ENCODE measurements around the gene UBA3.
A peak's percentile ranks its signal among the peaks of the same experiment; 100 is the strongest.

Gene UBA3

DNA sequence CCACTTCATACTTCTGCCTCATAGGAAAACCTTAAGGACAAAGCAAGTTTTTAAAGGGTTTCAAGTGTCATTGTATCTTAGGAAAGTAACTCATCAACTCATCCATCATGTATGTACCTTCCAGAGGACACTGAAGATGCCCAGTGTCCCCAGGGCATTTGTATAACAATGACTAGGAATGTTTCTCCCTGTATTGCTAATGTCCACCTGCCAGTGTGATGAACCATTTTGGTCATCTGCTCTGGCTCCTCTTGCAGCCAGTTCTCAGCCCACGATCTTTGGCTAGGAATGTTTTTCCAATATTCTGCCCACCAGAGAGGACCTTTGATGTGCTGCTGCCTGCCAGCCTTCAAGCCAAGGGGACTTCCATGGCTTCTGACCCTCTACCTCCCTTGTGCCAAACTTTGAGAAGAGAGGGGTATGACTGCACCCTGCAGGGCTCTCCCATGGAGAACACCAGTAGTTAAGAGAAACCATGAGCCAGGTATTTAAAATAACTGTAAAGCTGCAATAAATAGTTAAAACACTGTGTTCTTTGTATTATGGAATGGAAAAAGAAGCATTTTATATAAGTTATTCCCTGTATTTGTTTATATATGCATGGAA lies 30.9 kb upstream of the UBA3 start:
- H3K4me3 Mint-ChIP-seq = no peak overlapping the region
- no peaks in the 10 kb centered on the region for H3K27me3 Mint-ChIP-seq

DNA sequence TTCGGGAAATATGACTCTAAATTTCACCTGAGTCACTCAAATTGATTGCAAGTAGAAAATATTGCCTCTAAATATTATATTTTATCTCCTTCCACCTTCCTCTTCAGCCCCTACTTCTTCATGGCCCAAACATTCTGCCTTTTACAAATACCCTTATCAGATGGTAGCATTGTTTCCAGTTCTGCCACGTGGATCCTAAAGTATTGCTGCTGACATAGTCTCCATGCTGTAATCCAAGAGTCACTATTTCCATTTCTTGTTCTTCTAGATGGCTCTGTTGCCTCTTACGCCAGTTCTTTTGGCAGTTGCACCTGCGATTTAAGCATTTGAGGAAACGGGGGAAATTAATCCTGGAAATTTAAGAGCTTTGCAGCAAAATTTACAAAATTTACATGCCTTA lies 28.6 kb upstream of the UBA3 start:
- Mint-ChIP-seq H3K27me3 (no peaks in the 10 kb centered on the region), H3K4me3 (no peak overlapping the region), H3K9me3 (no peaks in the 10 kb centered on the region), H3K36me3 (peaks cover 15% of the 10 kb centered on the region), H3K27ac (no peak overlapping the region), H3K4me1 (peaks cover 13% of the 10 kb centered on the region)
- no peak for ATAC-seq

More for the DNA sequence above, 30.9 kb upstream of the UBA3 start:
- ATAC-seq = no peak
- Mint-ChIP-seq H3K36me3 (peaks cover 1% of the 10 kb centered on the region), H3K27ac (peak overlapping the region; percentile 35), H3K9me3 (no peaks in the 10 kb centered on the region), H3K4me1 (peaks cover 6% of the 10 kb centered on the region)

DNA sequence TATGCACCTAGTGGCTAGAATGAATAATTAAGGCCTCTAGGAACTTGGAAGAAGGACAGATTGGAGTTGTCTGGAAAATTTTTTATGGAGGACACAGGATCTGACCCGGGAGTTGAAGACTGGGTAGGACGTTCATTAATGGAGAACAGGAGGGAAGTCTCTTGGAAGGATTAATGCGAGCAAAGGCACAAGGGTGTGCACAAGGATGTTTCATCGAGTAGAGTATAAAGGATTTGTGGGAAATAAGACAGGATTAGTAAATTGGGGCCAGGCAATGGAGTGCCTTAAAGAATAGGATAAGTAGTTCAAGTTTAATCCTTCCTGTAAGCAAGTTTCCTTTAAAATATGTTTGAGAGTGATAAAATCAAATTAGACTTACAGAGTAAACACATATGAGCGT lies 27.7 kb upstream of the UBA3 start:
- H3K27ac Mint-ChIP-seq = no peak overlapping the region
- H3K36me3 Mint-ChIP-seq = peaks cover 20% of the 10 kb centered on the region
- peaks cover 18% of the 10 kb centered on the region for H3K4me1 Mint-ChIP-seq
- no peak overlapping the region for H3K4me3 Mint-ChIP-seq
- no peak for ATAC-seq
- H3K9me3 Mint-ChIP-seq = no peaks in the 10 kb centered on the region
- H3K27me3 Mint-ChIP-seq = no peaks in the 10 kb centered on the region

DNA sequence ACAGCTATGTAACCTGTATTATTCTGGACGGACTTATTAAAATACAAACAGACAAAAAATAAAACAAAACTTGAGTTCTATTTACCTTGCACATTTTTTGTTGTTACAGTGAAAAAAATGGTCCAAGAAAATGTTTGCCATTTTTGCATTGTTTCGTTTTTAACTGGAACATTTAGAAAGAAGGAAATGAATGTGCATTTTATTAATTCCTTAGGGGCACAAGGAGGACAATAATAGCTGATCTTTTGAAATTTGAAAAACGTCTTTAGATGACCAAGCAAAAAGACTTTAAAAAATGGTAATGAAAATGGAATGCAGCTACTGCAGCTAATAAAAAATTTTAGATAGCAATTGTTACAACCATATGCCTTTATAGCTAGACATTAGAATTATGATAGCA lies 25.2 kb upstream of the UBA3 start:
- Mint-ChIP-seq H3K36me3 (peaks cover 32% of the 10 kb centered on the region), H3K4me1 (peaks cover 13% of the 10 kb centered on the region), H3K27me3 (no peaks in the 10 kb centered on the region)

DNA sequence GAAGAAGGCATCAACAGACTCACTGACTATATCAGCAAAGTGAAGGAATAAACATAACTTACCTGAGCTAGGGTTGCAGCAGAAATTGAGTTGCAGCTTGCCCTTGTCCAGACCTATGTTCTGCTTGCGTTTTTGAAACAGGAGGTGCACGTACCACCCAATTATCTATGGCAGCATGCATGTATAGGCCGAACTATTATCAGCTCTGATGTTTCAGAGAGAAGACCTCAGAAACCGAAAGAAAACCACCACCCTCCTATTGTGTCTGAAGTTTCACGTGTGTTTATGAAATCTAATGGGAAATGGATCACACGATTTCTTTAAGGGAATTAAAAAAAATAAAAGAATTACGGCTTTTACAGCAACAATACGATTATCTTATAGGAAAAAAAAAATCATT lies 24.4 kb upstream of the UBA3 start:
- no peak for ATAC-seq
- Mint-ChIP-seq H3K36me3 (peaks cover 39% of the 10 kb centered on the region), H3K27ac (no peak overlapping the region)

More for the DNA sequence above, 25.2 kb upstream of the UBA3 start:
- Mint-ChIP-seq H3K4me3 (no peak overlapping the region), H3K9me3 (no peaks in the 10 kb centered on the region), H3K27ac (peak overlapping the region; percentile 44)
- ATAC-seq = no peak

DNA sequence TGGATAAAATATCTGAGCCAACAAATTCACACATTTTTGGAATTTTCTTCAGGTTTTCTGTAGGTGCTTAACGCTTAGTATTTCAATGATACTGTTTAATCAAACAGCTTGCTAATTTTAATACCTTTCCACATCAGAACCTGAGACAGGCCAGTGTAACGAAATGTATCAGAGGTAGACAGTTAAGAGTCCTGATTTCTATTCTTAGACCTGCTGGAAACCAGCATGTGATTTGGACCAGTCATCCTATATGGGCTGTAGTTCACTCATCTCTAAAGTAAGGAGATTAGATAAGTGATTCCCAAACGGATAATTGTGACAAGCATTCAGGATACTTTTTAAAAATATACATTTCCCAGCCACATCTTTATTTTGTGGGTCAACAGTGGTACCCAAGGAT lies 23.0 kb upstream of the UBA3 start:
- Mint-ChIP-seq H3K27me3 (no peaks in the 10 kb centered on the region), H3K4me1 (peaks cover 24% of the 10 kb centered on the region), H3K27ac (no peak overlapping the region), H3K36me3 (peaks cover 42% of the 10 kb centered on the region), H3K4me3 (no peak overlapping the region), H3K9me3 (no peaks in the 10 kb centered on the region)
- ATAC-seq = no peak

More for the DNA sequence above, 24.4 kb upstream of the UBA3 start:
- peaks cover 21% of the 10 kb centered on the region for H3K4me1 Mint-ChIP-seq
- no peaks in the 10 kb centered on the region for H3K27me3 Mint-ChIP-seq
- no peaks in the 10 kb centered on the region for H3K9me3 Mint-ChIP-seq
- no peak overlapping the region for H3K4me3 Mint-ChIP-seq

DNA sequence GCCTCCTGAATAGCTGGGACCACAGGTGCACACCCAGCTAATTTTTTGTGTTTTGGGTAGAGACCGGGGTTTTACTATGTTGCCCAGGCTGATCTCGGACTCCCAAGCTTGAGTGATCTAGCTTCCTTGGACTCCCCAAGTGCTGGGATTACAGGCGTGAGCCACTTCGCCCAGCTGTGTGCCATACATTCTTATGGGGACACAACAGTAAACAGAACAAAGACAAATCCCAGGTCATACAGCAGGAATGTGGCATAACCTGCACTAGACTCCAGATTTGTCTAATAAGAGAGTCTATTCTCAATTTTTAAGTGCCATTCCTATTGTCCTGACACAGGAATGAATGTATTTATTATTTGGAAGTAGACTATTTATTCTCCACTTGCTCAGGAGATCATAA lies 22.2 kb upstream of the UBA3 start:
- Mint-ChIP-seq H3K4me3 (no peak overlapping the region), H3K27ac (no peak overlapping the region), H3K4me1 (peaks cover 30% of the 10 kb centered on the region), H3K9me3 (no peaks in the 10 kb centered on the region), H3K27me3 (no peaks in the 10 kb centered on the region), H3K36me3 (peaks cover 47% of the 10 kb centered on the region)
- ATAC-seq = no peak

DNA sequence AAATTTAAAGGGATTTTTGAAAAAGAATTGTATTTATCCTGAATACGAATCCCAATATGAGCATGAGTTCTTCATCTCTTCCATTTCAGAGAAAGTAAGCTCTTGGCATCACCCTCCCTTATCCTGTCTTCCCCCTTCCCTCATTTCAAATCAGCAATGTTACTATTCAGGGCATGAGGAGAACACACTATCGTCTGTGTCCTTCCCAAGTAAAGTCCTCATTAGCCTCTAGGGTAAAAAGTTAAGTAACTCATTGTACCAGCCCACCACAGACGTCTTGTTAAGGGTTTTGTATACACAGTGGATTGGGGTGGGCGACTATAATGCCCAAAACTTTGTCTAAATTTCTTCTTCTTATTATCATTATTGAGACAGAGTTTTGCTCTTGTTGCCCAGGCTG lies 19.4 kb upstream of the UBA3 start:
- Mint-ChIP-seq H3K27ac (no peak overlapping the region), H3K4me1 (peaks cover 51% of the 10 kb centered on the region), H3K27me3 (no peaks in the 10 kb centered on the region), H3K9me3 (no peaks in the 10 kb centered on the region), H3K36me3 (peaks cover 50% of the 10 kb centered on the region), H3K4me3 (no peak overlapping the region)
- no peak for ATAC-seq

DNA sequence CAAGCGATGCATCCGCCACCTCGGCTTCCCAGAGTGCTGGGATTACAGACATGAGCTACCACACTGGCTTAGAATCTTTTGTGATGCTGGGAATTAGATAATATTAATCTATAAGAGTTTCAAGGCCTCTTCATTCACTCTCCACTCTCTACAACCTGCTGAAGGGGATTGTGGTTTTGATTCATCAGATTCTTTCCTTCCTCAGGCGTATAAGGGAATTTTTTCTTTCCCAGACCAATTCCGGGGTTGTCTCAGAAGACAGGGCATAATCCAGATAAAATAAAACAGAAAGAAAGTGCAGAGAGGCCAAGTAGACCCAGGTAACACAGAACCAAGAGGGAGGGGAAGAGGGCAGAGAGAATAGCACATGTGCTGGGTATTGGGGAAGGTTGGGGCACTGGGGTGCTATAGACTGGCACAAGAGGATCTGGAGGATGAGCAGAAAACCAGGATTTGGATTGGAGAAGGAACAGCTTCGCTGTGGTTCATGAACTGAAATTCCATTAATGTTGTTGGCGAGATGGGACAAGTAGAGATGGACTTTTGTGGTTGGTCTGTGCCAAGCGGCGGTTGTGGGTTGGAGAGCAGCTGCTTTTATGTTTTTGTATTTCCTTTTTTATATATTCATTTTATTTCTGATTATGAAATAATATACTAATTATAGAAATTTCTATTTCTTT lies 17.4 kb upstream of the UBA3 start:
- Mint-ChIP-seq H3K9me3 (no peaks in the 10 kb centered on the region), H3K27ac (peak overlapping the region; percentile 87), H3K27me3 (no peaks in the 10 kb centered on the region), H3K36me3 (peaks cover 37% of the 10 kb centered on the region), H3K4me1 (peaks cover 55% of the 10 kb centered on the region), H3K4me3 (no peak overlapping the region)
- ATAC-seq = no peak

DNA sequence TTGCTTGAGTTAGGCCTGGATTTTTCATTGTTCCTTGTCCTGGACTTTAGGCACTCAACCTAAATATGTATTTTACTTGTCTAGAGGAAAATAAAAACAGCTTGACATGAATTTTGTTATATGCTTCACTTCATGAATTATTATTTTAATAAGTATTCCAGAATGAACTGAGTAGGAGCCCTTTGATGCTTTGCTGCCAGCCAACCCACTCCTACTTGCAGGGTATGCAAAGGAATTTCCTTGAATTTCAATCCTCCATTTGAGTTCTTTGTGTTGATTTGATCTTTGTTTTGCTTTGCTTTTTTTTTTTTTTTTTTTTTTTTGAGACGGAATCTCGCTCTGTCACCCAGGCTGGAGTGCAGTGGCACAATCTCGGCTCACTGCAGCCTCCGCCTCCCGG lies 16.1 kb upstream of the UBA3 start:
- no peaks in the 10 kb centered on the region for H3K27me3 Mint-ChIP-seq
- H3K4me1 Mint-ChIP-seq = peaks cover 67% of the 10 kb centered on the region
- H3K4me3 Mint-ChIP-seq = no peak overlapping the region
- no peaks in the 10 kb centered on the region for H3K9me3 Mint-ChIP-seq
- peaks cover 34% of the 10 kb centered on the region for H3K36me3 Mint-ChIP-seq
- H3K27ac Mint-ChIP-seq = peak overlapping the region; percentile 87
- ATAC-seq = no peak

DNA sequence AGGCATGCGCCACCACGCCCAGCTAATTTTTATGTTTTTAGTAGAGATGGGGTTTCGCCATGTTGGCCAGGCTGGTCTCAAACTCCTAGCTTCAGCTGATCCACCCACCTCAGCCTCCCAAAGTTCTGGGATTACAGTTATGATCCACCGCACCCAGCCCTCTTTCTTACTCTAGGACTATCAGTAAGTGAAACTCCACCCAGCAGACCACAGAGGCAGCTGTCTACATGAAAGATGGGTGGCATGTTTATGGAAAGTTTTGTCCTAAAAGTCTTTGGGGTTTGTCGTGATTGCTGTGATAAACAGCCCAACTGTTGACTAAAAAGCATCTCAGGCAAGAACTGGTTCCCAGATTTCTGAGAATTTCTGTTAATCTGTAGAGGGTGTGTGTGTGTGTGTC lies 15.5 kb upstream of the UBA3 start:
- no peak for ATAC-seq
- peak overlapping the region; percentile 58 for H3K4me3 Mint-ChIP-seq
- H3K4me1 Mint-ChIP-seq = peaks cover 74% of the 10 kb centered on the region
- no peaks in the 10 kb centered on the region for H3K27me3 Mint-ChIP-seq
- H3K27ac Mint-ChIP-seq = peak overlapping the region; percentile 87
- no peaks in the 10 kb centered on the region for H3K9me3 Mint-ChIP-seq
- H3K36me3 Mint-ChIP-seq = peaks cover 37% of the 10 kb centered on the region

DNA sequence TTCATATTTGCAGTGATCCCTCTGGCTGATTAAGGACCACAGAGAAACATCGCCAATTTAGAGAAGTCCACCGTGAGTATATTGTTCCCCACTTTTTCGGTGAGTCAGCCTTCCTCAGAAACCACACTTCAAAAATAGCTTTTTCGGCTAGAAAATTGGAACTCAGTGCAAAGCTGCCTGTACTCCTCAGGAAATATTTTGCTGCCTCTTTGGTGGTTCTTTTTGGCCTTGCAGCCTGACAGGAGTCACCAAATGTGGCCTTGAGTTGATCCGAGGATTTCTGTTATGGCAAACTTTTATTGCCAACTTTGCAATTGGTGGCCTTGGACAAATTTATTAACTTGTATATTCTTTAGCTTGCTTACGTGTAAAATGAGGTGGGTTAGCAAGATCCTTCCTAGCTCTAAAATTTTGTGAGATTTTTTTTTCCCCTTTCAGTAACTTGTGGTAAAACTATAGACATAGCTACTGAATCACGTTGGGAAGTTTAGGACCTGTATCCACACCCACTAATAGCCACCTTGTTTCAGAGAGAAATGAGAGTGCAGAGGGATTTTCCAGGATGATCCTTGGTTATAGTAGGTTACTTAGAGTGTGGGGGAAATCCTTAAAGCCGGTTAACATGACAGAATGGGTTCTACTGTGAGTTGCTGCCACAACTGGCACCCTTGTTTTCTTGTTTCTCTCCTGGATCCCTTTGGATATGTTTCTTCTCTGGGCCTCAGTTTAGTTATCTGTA lies 14.5 kb upstream of the UBA3 start:
- no peak for ATAC-seq
- Mint-ChIP-seq H3K4me1 (peaks cover 76% of the 10 kb centered on the region), H3K27me3 (no peaks in the 10 kb centered on the region), H3K27ac (peak overlapping the region; percentile 87), H3K36me3 (peaks cover 31% of the 10 kb centered on the region), H3K9me3 (no peaks in the 10 kb centered on the region), H3K4me3 (peak overlapping the region; percentile 55)

DNA sequence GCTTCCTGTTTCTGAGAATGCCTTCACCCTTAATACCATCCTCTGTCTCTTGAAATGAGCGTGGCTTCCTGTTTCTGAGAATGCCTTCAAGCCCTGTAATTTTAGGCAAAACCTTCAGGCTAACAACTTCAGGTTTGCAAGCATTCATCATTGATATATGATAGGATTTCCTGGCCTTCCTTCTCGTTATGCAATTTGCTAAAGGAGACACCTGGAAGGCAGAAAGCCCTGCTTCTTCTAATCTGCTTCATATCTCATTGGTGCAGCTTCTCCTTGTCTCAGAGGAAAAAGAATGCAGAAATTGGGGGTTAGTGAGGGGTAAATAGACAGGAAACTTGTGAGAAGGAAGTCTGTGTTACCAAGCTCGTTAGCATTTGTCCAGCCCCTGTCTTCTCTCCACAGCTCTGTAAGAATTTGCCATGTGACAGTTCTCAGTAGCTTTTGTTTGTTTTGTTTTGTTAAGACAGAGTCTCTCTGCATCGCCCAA lies 11.9 kb upstream of the UBA3 start:
- peaks cover 24% of the 10 kb centered on the region for H3K36me3 Mint-ChIP-seq
- peaks cover 73% of the 10 kb centered on the region for H3K4me1 Mint-ChIP-seq
- H3K4me3 Mint-ChIP-seq = peak overlapping the region; percentile 77
- H3K27me3 Mint-ChIP-seq = no peaks in the 10 kb centered on the region
- no peaks in the 10 kb centered on the region for H3K9me3 Mint-ChIP-seq
- peak overlapping the region; percentile 87 for H3K27ac Mint-ChIP-seq
- peak; percentile 91 for ATAC-seq

DNA sequence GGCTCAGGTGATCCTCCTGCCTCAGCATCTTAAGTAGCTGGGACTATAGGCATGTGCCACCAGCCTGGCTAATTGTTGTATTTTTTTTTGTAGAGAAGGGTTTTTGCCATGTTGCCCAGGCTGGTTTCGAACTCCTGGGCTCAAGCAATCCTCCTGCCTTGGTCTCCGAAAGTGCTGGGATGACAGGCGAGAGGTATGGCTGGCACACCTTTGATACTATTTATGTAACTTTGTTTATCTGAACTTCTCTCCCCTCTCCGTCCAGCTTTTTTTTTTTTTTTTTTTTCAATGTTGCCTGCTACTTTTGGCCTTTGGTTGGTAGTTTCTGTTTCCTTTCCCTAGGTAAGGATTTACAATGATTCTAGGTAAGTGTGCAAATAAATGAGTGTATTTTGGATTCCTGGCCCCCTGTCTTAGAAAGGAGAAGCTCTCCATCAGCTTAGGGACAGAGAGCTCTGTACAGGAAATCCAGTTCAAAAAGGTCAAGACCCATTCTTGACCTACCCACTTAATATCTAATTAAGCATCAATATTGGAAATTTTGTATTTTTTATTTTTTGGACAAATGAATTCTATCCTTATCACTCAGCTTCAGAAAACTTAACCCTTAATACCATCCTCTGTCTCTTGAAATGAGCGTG lies 11.3 kb upstream of the UBA3 start:
- Mint-ChIP-seq H3K36me3 (peaks cover 23% of the 10 kb centered on the region), H3K9me3 (no peaks in the 10 kb centered on the region), H3K27ac (peak overlapping the region; percentile 87), H3K27me3 (no peaks in the 10 kb centered on the region), H3K4me1 (peaks cover 70% of the 10 kb centered on the region), H3K4me3 (peak overlapping the region; percentile 77)
- peak; percentile 22 for ATAC-seq

DNA sequence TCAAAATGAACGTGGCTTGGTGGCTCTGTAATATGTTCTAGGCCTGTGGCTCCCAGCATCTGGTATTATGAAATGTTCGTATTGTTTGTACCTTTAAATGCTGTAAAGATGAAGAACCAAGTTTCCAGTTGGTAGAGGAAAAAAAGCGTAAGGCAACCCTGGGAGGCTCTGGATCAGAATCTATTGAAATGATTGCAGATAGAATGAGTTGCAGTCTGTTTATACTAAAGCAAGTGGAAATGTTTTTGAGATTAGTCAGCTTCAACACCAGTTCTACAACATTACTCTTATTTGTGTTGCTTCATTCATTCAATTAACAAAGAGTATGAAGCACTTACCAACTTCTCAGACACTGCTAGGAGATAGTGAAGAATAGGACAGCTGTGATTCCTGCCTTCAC lies 9.9 kb upstream of the UBA3 start:
- no peak for ATAC-seq

More for the DNA sequence above, 9.9 kb upstream of the UBA3 start:
- no peaks in the 10 kb centered on the region for H3K27me3 Mint-ChIP-seq
- no peaks in the 10 kb centered on the region for H3K9me3 Mint-ChIP-seq
- peaks cover 65% of the 10 kb centered on the region for H3K4me1 Mint-ChIP-seq
- peak overlapping the region; percentile 53 for H3K4me3 Mint-ChIP-seq
- peak overlapping the region; percentile 87 for H3K27ac Mint-ChIP-seq
- H3K36me3 Mint-ChIP-seq = peaks cover 23% of the 10 kb centered on the region
